ENCODE measurements around the gene ENOPH1. TPM values are rescaled to one million over a fixed set of nuclear protein-coding genes. Genes with fewer than 3 reads are reported as not detected.

Gene ENOPH1
- total and polyA plus RNA-seq, 2 of the 4 experiments (the other 2 are of a cell fraction): 18.0 to 36.0 TPM

DNA sequence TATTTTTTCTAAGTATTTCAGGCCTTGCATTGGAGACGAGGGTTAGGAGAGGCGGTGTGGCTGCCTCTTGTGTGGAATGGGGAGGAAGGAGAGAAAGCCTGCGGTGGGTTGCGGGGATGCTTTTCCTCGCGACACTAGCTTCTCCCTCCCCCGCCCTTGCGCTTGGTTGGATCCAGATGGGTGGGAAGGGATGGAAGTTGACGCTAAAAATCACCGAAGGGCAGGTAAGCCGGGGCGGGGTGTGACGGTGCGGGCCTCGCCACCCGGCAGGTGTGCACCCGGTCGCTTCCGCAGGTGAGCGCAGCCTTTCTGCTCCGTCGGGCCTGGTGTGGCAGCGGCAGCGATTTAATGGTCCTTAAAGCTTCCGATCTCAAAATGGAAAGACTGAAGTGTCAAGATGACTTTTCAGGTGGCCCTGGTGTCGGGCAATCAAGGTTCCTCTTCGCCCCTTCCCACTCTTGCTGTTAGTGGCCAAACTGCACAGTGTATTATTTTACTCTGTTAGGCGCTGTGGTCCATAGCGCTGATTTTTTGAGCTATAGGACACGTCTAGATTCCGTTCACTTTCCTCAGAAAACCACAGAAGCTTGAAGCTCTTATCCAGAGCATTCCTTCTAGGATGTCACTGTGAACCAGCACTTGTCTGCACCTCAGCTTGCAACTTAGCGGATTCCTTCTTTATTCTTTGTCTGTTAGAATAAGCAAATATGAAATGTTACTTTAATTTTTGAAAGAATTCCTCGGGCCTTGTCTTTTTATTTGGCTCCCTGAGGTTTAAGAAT is 765 bp downstream of the ENOPH1 start (continued):
- TF ChIP-seq CHD1 (IDR thresholded peaks at IDR 0.05; ENCODE audit: low read depth, low read length): no peak
- TF ChIP-seq RAD21 (IDR thresholded peaks at IDR 0.05; ENCODE audit: low read length): no peak

DNA sequence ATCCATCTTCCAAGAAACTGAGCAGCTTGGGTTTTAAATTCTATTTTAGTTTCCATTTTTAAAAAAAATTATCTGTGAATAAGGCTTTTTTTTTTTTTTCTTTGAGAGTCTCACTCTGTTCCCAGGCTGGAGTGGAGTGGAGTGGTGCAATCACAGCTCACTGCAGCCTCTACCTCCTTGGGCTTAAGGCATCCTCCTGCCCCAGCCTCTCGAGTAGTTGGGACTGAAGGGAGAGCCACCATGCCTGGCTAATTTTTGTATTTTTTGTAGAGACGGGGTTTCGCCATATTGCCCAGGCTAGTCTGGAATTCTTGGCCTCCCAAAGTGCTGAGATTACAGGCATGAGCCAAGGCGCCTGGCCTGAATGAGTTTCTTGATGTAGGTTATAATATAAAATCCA is 1.4 kb downstream of the ENOPH1 start:
- TF ChIP-seq RCOR1 (IDR thresholded peaks at IDR 0.05; ENCODE audit: insufficient replicate concordance, low read length): no peak
- no peak for TF ChIP-seq MAFK (IDR thresholded peaks at IDR 0.05; ENCODE audit: low read depth, low read length)
- Histone ChIP-seq H2BK120ac (ENCODE audit: low read depth, low read length) (no peak overlapping the region), H2AFZ (replicated peaks; ENCODE audit: low read length, poor library complexity) (no peak overlapping the region), H3K4me3 (ENCODE audit: insufficient read depth, low read depth, low read length) (no peak overlapping the region), H3K23ac (ENCODE audit: low read depth, low read length) (no peak overlapping the region), H3K9ac (ENCODE audit: low read depth, low read length) (no peak overlapping the region), H2BK20ac (ENCODE audit: low read depth, low read length) (no peak overlapping the region), H4K8ac (ENCODE audit: low read depth in 2 of 2, low read length in 2 of 2) (no peak overlapping the region), H3K36me3 (ENCODE audit: control insufficient read depth, insufficient read depth, low read length) (peaks cover 5% of the 10 kb centered on the region), H2AK9ac (replicated peaks; ENCODE audit: low read depth, low read length, poor library complexity) (no peak overlapping the region), H3K4ac (ENCODE audit: low read depth, low read length) (no peak overlapping the region), H3K18ac (ENCODE audit: low read depth, low read length) (no peak overlapping the region), H3K4me1 (ENCODE audit: control insufficient read depth, insufficient read depth, low read length) (no peaks in the 10 kb centered on the region), H2BK5ac (ENCODE audit: low read depth, low read length, poor library complexity, severe bottlenecking) (no peak overlapping the region), H3K4me2 (ENCODE audit: low read depth, low read length) (no peak overlapping the region), H3K79me1 (ENCODE audit: low read depth in 1 of 2, low read length in 2 of 2) (peaks cover 32 to 66% of the 10 kb centered on the region in 2 experiments), H3K14ac (replicated peaks; ENCODE audit: low read depth, low read length) (no peak overlapping the region), H3K9me3 (ENCODE audit: control insufficient read depth, insufficient read depth, low read length) (no peaks in the 10 kb centered on the region), H4K20me1 (ENCODE audit: insufficient read depth, low read length) (peaks cover 43% of the 10 kb centered on the region), H4K5ac (ENCODE audit: low read depth, low read length) (no peak overlapping the region), H3K27ac (ENCODE audit: insufficient read depth, low read length) (no peak overlapping the region), H2BK15ac (ENCODE audit: low read depth, low read length) (no peak overlapping the region), H4K91ac (ENCODE audit: insufficient read depth, low read depth, low read length) (no peak overlapping the region), H3K9me1 (ENCODE audit: insufficient read depth, low read length) (peaks cover 6% of the 10 kb centered on the region), H3K27me3 (ENCODE audit: control insufficient read depth, insufficient read depth, low read length) (no peaks in the 10 kb centered on the region), H3K56ac (ENCODE audit: extremely low read depth, insufficient read depth, low read length) (no peak overlapping the region), H2AK5ac (ENCODE audit: low read depth, low read length) (no peak overlapping the region)
- DNase-seq (no peak), ATAC-seq (ENCODE audit: low read depth) (no peak)
- WGBS, 2 experiments (ENCODE audit: extremely low coverage in 2 of 2, insufficient read length in 1 of 2): no CpG with 5 or more reads among the region's 4 CpGs
- in situ Hi-C loops (cut with MboI; ENCODE audit: low sequenced_read_pairs) (loop anchor here (25.0 kb wide), 1 partner anchor 605 kb away; the partner anchor contains the start of gene COPS4), intact Hi-C loops (cut with micrococcal nuclease) (no loop called here), dilution Hi-C loops (cut with HindIII; ENCODE audit: low sequenced_read_pairs, unreplicated experiment) (no loop called here)
- BruUV-seq (replicated peaks): no TSS peak
- POLR2A ChIA-PET (ENCODE audit: unreplicated experiment): no interaction called here
- CTCF ChIA-PET: interaction anchor here (0.6 kb wide), 1 partner anchor 366 kb away, joined by 3 read pairs; no protein-coding TSS in a partner anchor
